Renal pelvis (tissue), 4 donors: ENCODE results near the gene SORBS1. TPM values are rescaled to one million over a fixed set of nuclear protein-coding genes. Genes with fewer than 3 reads are reported as not detected.

ENCODE experiments used
- DNase-seq: peaks from one replicate; pipeline ENCODE4 v3.0.0-alpha.2; 2013
- polyA plus RNA-seq, 3 donors: library from polyadenylated mRNA; unstranded; fragments of 120-200 nt; gene quantifications; one replicate each; pipeline ENCODE4 v1.2.1, GENCODE V29; 2013; ENCODE audit not compliant: insufficient read length in 3 of 3

Gene SORBS1
- polyA plus RNA-seq, 3 donors: 27.0 to 35.1 (median 28.2) TPM

- DNase-seq: no peak
Observed at GRCh38 chr10:95440756-95441546, 120.2 kb downstream of the SORBS1 start.

GRCh38 chr10:95440038-95440725, 121.0 kb downstream of the SORBS1 start:
- no peak for DNase-seq

- DNase-seq: no peak
Observed at GRCh38 chr10:95438781-95439180, 122.4 kb downstream of the SORBS1 start.

DNA sequence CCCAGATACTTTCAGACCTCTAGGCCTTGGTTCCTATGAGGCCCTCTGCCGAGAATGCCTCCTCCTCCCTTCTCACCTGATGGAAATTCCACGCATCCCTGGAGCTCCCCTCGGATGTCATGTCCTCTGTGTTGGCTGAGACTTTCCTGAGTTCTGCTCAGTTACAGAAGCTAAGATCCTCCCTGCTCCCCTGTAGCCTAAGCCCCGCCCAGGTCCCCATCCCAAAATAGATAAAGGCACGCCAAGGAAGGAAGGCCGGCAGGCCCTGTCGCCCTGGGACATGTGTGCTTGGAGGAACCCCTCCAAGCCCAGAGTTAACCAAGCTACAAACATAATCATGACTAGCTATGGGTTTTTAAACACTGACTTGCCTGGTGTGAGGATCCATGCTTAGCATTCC, 123.5 kb downstream of the SORBS1 start:
- DNase-seq: no peak

GRCh38 chr10:95435548-95436279, 125.5 kb downstream of the SORBS1 start:
- DNase-seq: no peak

- DNase-seq: no peak
Observed at GRCh38 chr10:95434583-95434982, 126.6 kb downstream of the SORBS1 start.

- no peak for DNase-seq
Observed at GRCh38 chr10:95431900-95432342, 129.2 kb downstream of the SORBS1 start.

- peak; percentile 63 for DNase-seq
Observed at GRCh38 chr10:95430231-95430951, 130.8 kb downstream of the SORBS1 start.

- no peak for DNase-seq
Observed at GRCh38 chr10:95429639-95430038, 131.5 kb downstream of the SORBS1 start.

- DNase-seq: no peak
Observed at GRCh38 chr10:95428701-95429100, 132.5 kb downstream of the SORBS1 start.

GRCh38 chr10:95426482-95426881, 134.7 kb downstream of the SORBS1 start:
- DNase-seq: no peak

GRCh38 chr10:95425592-95426465, 135.3 kb downstream of the SORBS1 start:
- no peak for DNase-seq

GRCh38 chr10:95423164-95424005, 137.8 kb downstream of the SORBS1 start:
- DNase-seq: no peak

DNA sequence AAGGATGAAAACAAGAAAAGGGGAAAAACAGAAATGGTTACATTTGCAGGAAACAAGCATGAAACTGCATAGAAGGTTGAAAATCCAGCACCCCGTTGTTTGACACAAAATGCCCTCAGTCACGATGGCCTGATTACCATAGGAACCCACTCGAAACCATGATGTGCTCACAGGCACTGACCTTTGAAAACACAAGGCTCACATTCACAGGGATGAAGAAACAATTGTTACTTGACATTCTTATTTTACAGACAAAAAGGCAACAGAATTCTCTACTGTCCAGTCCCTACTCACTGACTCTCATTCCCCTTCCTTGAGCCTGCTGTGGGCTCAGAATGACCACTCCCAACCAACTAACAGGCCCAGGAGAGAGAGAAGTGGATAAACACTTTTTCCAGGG, 138.9 kb downstream of the SORBS1 start:
- no peak for DNase-seq

DNA sequence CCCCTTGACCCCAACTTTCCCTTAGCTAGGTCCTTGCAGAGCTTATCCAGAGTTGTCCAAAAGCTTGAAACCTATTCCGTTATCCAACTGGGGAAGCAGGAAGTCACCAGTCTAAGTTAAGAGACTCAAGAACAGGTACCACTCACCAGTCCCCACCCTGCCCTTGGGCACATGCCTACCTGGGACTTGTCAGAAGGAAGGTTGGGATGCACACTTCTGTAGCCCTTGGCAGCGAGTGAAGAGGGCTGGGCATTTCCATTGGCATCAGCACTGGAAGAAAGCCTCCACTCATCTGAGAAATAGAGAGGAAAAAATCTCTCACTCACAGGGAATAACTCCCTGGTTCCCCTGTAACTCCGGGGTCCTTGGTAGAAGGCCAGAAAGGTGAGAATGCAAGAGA, 139.4 kb downstream of the SORBS1 start:
- no peak for DNase-seq

DNA sequence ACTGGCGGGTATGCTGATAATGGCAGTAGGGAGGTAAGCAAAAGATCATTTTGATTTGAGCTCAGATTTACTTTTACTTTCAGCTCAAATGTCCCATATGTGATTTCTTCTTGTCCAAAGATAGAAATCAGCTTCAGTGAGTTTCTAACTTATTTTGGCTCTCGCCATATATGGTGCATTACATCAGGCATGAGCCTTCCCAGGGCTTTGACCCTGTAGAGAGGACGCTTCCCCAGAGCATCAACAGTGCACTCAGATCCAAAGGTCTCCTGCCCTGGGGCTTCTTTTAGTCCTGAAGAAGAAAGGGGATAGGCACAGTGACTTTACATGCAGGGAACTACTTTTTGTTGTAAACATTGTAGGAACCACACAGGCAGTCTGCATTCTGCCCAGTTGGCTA, 141.8 kb downstream of the SORBS1 start:
- no peak for DNase-seq

GRCh38 chr10:95416973-95417372, 144.2 kb downstream of the SORBS1 start:
- no peak for DNase-seq

GRCh38 chr10:95416270-95416669, 144.9 kb downstream of the SORBS1 start:
- DNase-seq: no peak

DNA sequence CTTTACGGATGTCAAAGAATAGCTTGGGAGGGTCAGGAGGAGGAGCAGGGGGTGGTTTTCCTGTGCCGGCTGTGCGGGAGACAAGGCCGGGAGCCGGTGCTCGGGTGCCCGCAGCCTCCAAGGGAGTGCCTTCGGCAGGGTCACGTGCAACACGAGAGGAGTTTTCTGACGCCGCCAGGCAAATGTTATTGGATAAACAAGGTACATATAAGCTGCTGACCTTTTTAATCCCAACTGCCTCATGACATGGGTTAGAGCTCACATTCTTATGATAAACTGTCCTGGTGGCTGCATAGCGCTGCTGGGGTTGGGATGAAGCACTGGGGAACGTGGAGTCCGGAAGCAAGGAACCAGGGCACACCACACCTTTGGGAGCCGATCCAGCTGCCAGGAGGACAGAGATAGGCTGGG, 145.5 kb downstream of the SORBS1 start:
- DNase-seq: no peak
